ENCODE results near the gene APAF1. TPM values are rescaled to one million over a fixed set of nuclear protein-coding genes. Genes with fewer than 3 reads are reported as not detected.

The APAF1 gene
- total and polyA plus RNA-seq, 2 of the 13 experiments (the other 11 are each of a cell fraction or from before 2014, with no cell fraction given): 6.0 to 13.0 TPM

GRCh38 chr12:98644433-98644711 lies 718 bp upstream of the APAF1 start (continued):
- TF ChIP-seq HNRNPL (IDR thresholded peaks at IDR 0.05; ENCODE audit: low read depth, low read length): no peak
- TF ChIP-seq, protein P1, sequence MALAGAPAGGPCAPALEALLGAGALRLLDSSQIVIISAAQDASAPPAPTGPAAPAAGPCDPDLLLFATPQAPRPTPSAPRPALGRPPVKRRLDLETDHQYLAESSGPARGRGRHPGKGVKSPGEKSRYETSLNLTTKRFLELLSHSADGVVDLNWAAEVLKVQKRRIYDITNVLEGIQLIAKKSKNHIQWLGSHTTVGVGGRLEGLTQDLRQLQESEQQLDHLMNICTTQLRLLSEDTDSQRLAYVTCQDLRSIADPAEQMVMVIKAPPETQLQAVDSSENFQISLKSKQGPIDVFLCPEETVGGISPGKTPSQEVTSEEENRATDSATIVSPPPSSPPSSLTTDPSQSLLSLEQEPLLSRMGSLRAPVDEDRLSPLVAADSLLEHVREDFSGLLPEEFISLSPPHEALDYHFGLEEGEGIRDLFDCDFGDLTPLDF (CRISPR knock-in tag; IDR thresholded peaks at IDR 0.05): no peak
- TF ChIP-seq NCOA5 (CRISPR knock-in tag; IDR thresholded peaks at IDR 0.05): no peak
- TF ChIP-seq HHEX (CRISPR knock-in tag; IDR thresholded peaks at IDR 0.05): no peak
- TF ChIP-seq, protein P2, sequence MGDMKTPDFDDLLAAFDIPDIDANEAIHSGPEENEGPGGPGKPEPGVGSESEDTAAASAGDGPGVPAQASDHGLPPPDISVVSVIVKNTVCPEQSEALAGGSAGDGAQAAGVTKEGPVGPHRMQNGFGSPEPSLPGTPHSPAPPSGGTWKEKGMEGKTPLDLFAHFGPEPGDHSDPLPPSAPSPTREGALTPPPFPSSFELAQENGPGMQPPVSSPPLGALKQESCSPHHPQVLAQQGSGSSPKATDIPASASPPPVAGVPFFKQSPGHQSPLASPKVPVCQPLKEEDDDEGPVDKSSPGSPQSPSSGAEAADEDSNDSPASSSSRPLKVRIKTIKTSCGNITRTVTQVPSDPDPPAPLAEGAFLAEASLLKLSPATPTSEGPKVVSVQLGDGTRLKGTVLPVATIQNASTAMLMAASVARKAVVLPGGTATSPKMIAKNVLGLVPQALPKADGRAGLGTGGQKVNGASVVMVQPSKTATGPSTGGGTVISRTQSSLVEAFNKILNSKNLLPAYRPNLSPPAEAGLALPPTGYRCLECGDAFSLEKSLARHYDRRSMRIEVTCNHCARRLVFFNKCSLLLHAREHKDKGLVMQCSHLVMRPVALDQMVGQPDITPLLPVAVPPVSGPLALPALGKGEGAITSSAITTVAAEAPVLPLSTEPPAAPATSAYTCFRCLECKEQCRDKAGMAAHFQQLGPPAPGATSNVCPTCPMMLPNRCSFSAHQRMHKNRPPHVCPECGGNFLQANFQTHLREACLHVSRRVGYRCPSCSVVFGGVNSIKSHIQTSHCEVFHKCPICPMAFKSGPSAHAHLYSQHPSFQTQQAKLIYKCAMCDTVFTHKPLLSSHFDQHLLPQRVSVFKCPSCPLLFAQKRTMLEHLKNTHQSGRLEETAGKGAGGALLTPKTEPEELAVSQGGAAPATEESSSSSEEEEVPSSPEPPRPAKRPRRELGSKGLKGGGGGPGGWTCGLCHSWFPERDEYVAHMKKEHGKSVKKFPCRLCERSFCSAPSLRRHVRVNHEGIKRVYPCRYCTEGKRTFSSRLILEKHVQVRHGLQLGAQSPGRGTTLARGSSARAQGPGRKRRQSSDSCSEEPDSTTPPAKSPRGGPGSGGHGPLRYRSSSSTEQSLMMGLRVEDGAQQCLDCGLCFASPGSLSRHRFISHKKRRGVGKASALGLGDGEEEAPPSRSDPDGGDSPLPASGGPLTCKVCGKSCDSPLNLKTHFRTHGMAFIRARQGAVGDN (CRISPR knock-in tag; IDR thresholded peaks at IDR 0.05): no peak; the same call in 1 of the 2 replicates
- TF ChIP-seq STAT5B (CRISPR knock-in tag; IDR thresholded peaks at IDR 0.05): no peak
- peak; percentile 50; the same call in 1 of the 2 replicates for TF ChIP-seq ZBTB4 (CRISPR knock-in tag; IDR thresholded peaks at IDR 0.05; ENCODE audit: borderline replicate concordance)
- no peak for TF ChIP-seq ZNF180 (CRISPR knock-in tag; IDR thresholded peaks at IDR 0.05; ENCODE audit: borderline replicate concordance, low read depth)
- no peak for TF ChIP-seq SALL2 (CRISPR knock-in tag; IDR thresholded peaks at IDR 0.05)
- peak; percentile 41; the same call in 1 of the 2 replicates for TF ChIP-seq ZNF768 (CRISPR knock-in tag; IDR thresholded peaks at IDR 0.05)
- 0 out of 2 replicates have a peak, but pooled peaks have one; percentile 18 for TF ChIP-seq MEIS2 (CRISPR knock-in tag; IDR thresholded peaks at IDR 0.05)
- no peak for TF ChIP-seq CBX1 (IDR thresholded peaks at IDR 0.05; ENCODE audit: low read depth)
- TF ChIP-seq TCF7 (IDR thresholded peaks at IDR 0.05; ENCODE audit: low read depth): no peak
- TF ChIP-seq PHB2 (IDR thresholded peaks at IDR 0.05; ENCODE audit: partially characterized antibody): no peak
- TF ChIP-seq CAMTA2 (CRISPR knock-in tag; IDR thresholded peaks at IDR 0.05; ENCODE audit: borderline replicate concordance): no peak
- TF ChIP-seq, protein P3, sequence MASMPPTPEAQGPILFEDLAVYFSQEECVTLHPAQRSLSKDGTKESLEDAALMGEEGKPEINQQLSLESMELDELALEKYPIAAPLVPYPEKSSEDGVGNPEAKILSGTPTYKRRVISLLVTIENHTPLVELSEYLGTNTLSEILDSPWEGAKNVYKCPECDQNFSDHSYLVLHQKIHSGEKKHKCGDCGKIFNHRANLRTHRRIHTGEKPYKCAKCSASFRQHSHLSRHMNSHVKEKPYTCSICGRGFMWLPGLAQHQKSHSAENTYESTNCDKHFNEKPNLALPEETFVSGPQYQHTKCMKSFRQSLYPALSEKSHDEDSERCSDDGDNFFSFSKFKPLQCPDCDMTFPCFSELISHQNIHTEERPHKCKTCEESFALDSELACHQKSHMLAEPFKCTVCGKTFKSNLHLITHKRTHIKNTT (CRISPR knock-in tag; IDR thresholded peaks at IDR 0.05): no peak
- TF ChIP-seq FOXO1 (CRISPR knock-in tag; IDR thresholded peaks at IDR 0.05): no peak
- no peak for TF ChIP-seq SOX13 (IDR thresholded peaks at IDR 0.05)
- no peak for TF ChIP-seq SOX13 (CRISPR knock-in tag; conservative IDR thresholded peaks at IDR 0.05 in 1 of 2, IDR thresholded peaks at IDR 0.05 in 1 of 2)
- TF ChIP-seq RELA (CRISPR knock-in tag; IDR thresholded peaks at IDR 0.05): no peak
- 0 out of 2 replicates have a peak, but pooled peaks have one; percentile 1 for TF ChIP-seq ZNF724P (CRISPR knock-in tag; IDR thresholded peaks at IDR 0.05; ENCODE audit: borderline replicate concordance)
- TF ChIP-seq NAIF1 (CRISPR knock-in tag; IDR thresholded peaks at IDR 0.05; ENCODE audit: borderline replicate concordance): no peak
- TF ChIP-seq ZNF589 (CRISPR knock-in tag; conservative IDR thresholded peaks at IDR 0.05): no peak
